ENCODE results near the gene OR10A4. TPM values are rescaled to one million over a fixed set of nuclear protein-coding genes. Genes with fewer than 3 reads are reported as not detected.

The OR10A4 gene
- total and polyA plus RNA-seq, 10 of the 15 experiments (the other 5 are each of a cell fraction or from before 2014, with no cell fraction given), result not detected

DNA sequence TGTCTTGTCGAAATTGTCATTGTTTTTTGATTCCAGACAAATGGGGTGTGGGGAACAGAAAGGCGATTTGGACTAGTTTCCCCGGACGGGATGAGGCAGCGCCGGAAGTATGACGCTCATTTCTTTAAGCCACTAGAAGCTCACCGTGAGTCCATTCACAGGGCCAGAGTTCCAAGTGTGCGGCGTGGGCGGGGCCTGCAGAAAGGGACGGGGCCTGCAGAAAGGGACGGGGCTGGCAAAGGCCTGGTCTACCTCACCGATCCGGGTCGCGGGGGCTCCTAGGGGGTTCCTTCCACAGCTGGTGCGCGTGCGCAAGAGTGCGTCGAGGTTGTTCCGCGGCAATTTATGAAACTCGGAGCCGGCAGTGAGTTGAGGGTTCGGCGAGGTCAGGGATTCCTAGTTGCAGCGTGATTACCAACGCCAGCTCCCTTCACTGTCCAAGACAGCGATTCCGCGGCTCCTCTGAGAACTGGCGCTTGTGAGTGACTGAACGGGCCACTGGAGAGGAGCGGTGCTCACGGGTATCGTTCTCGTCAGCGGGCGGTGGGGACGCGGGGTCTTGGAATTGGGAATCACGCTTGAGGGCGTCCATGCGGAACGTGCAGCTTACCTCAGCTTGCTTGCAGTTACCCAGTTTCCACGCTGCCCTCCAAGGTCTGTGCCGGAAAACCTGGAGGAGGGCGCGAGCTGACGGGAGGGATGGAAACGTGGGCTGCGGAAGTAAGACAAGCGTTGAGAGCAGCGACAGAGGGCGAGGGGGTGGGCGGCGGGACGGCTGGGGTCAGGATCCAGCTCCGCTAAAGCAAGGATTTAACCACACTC, 50.0 kb downstream of the OR10A4 start, which contains the start of gene ZNF215:
TSS of gene ZNF215 (plus strand) at position 219 of the 822 bp plus-strand sequence. CDS start 5,847 bp downstream, outside the sequence.
- 3% methylated on average over 60 of the region's 61 CpGs for WGBS (ENCODE audit: insufficient coverage, insufficient replicate concordance, low lambda C conversion rate, missing lambda C conversion rate)
- peak within 1 kb of the TSS; percentile 64 for H2AFZ ChIP-seq (ENCODE audit: control insufficient read depth, low read depth, low read length)
- RAD21 ChIA-PET (ENCODE audit: unreplicated experiment), result interaction anchor here (0.7 kb wide), 1 partner anchor 322 kb away, joined by 3 read pairs; no protein-coding TSS in a partner anchor
- TF ChIP-seq ZNF207 (IDR thresholded peaks at IDR 0.05; ENCODE audit: borderline replicate concordance) (no peak), PAX5 (IDR thresholded peaks at IDR 0.05; ENCODE audit: borderline replicate concordance, low read depth, low read length) (peak; percentile 80; the same call in 1 of the 2 replicates), GABPA (IDR thresholded peaks at IDR 0.05; ENCODE audit: low read depth) (0 out of 2 replicates have a peak, but pooled peaks have one; percentile 22), SMARCA5 (IDR thresholded peaks at IDR 0.05) (no peak), JUNB (IDR thresholded peaks at IDR 0.05) (no peak), SIN3A (IDR thresholded peaks at IDR 0.05; ENCODE audit: low read depth, low read length) (no peak)
- 0 out of 2 replicates have a peak, but pooled peaks cover 6% of the 10 kb centered on the region for H3K4me1 ChIP-seq (ENCODE audit: control insufficient read depth, insufficient read depth, low read length)
- POLR2A ChIA-PET, result no interaction called here
- ATAC-seq, result peak; percentile 77
- intact Hi-C loops (cut with micrococcal nuclease; ENCODE audit: unreplicated experiment) (no loop called here), in situ Hi-C loops (cut with MboI) (no loop called here)
- CTCF ChIA-PET, result interaction anchor here (1.4 kb wide), 1 partner anchor 71 kb away, joined by 3 read pairs; no protein-coding TSS in a partner anchor
- no peak for FAIRE-seq
- BruUV-seq (replicated peaks), result TSS peak; percentile 64
- H3K9ac ChIP-seq (ENCODE audit: control insufficient read depth, insufficient read depth, low read length), result peak within 1 kb of the TSS; percentile 36; the same call in 1 of the 2 replicates
- SMC1A ChIA-PET (ENCODE audit: uncharacterized antibody, unreplicated experiment), result interaction anchor here (0.9 to 1.4 kb wide), 3 partner anchors 7 to 1060 kb away, joined by 3 read pairs; partner anchors contain the start of gene EIF3F
- DNase-seq (ENCODE audit: low read depth, low spot score), result no peak
- peak within 1 kb of the TSS; percentile 88 for H3K4me2 ChIP-seq (ENCODE audit: control insufficient read depth, insufficient read depth)
- peaks cover 0 to 4% of the 10 kb centered on the region in 2 experiments; a peak in 2 of 4 replicates for H3K27me3 ChIP-seq (replicated peaks in 1 of 2; ENCODE audit: control insufficient read depth in 2 of 2, insufficient read depth in 2 of 2, low read length in 1 of 2)
- no peaks in the 10 kb centered on the region for H3K36me3 ChIP-seq (ENCODE audit: control insufficient read depth in 2 of 2, insufficient read depth in 2 of 2, low read length in 1 of 2)
- H3K79me2 ChIP-seq (ENCODE audit: control insufficient read depth, insufficient read depth, low read length), result no peaks in the 10 kb centered on the region
- H3K9me3 ChIP-seq (replicated peaks; ENCODE audit: control insufficient read depth, insufficient read depth, low read length), result no peaks in the 10 kb centered on the region
- H3K4me3 ChIP-seq, result peak within 1 kb of the TSS; percentile 65
- H4K20me1 ChIP-seq (ENCODE audit: control insufficient read depth, insufficient read depth), result no peaks in the 10 kb centered on the region
- peak within 1 kb of the TSS; percentile 0 for H3K27ac ChIP-seq (ENCODE audit: control insufficient read depth, insufficient read depth)
